H1 (cell line): ENCODE results near the gene ZBTB11. TPM values are rescaled to one million over a fixed set of nuclear protein-coding genes. Genes with fewer than 3 reads are reported as not detected.

Experiments
- CBX5 ChIP-seq: fragments of 300-800, 300-1000 bp; sonication (generic); IDR thresholded peaks from 2 replicates; pipeline ENCODE4 v1.7.1; 2016; ENCODE audit warnings: antibody characterized with exemption, low read length, low read depth
- CHD1 ChIP-seq: IDR thresholded peaks from 2 replicates; pipeline ENCODE4 v1.6.1; 2012; ENCODE audit warnings: low read depth, low read length, improper control_type of control experiment
- EZH2 ChIP-seq: fragments of 200-600 bp; sonication (generic); IDR thresholded peaks from 2 replicates; pipeline ENCODE4 v1.7.1; 2012; ENCODE audit warnings: low read depth, mild to moderate bottlenecking, moderate library complexity, low read length, inconsistent platforms; ENCODE audit not compliant: severe bottlenecking
- JUND ChIP-seq: IDR thresholded peaks from 2 replicates; pipeline ENCODE4 v1.6.1; 2011; ENCODE audit warnings: mild to moderate bottlenecking, improper control_type of control experiment, low read length
- KDM5A ChIP-seq: fragments of 200-600 bp; IDR thresholded peaks from 2 replicates; pipeline ENCODE4 v1.7.1; 2012; ENCODE audit warnings: mild to moderate bottlenecking, low read length, inconsistent platforms, mixed read lengths
- NRF1 ChIP-seq: IDR thresholded peaks from 2 replicates; pipeline ENCODE4 v1.6.1; 2011; ENCODE audit warnings: mild to moderate bottlenecking, low read depth, low read length, improper control_type of control experiment
- SIRT6 ChIP-seq: IDR thresholded peaks from one replicate; pipeline ENCODE4 v1.7.1; 2012; ENCODE audit warnings: low read length, inconsistent platforms
- TAF1 ChIP-seq: IDR thresholded peaks from 2 replicates; pipeline ENCODE4 v1.6.1; 2011; ENCODE audit warnings: mild to moderate bottlenecking, low read depth, low read length
- TEAD4 ChIP-seq: IDR thresholded peaks from 2 replicates; pipeline ENCODE4 v1.6.1; 2012; ENCODE audit warnings: low read depth, low read length, inconsistent platforms, mixed read lengths
- ZNF274 ChIP-seq: IDR thresholded peaks from 2 replicates; pipeline ENCODE4 v1.7.0; 2012; ENCODE audit warnings: low read length, borderline replicate concordance; ENCODE audit errors: extremely low read depth
- polyA plus RNA-seq, 7 experiments: library from polyadenylated mRNA; depleted of rRNA in 3 of 7; stranded (reverse) in 5 of 7; unstranded in 2 of 7; fragments of >200 nt in 5 of 7; fragments of 200-250 nt in 2 of 7; gene quantifications; 1 replicate in 5 of 7; 2 replicates in 1 of 7; 4 replicates in 1 of 7; pipeline versions ENCODE4 v1.2.1 to v1.2.3, GENCODE V29; 2011 to 2013; ENCODE audit warnings: missing spikeins in 2 of 7, mixed read lengths in 2 of 7
- total RNA-seq: library from RNA; stranded (reverse); fragmentation: NEBNext Ultra II Directional; extraction: Animal tissue kit (Norgen Biotek cat#: 25700); gene quantifications from 2 replicates; pipeline ENCODE4 v1.2.1, GENCODE V29; 2021

The ZBTB11 gene
- total and polyA plus RNA-seq, 2 of the 8 experiments (the other 6 are each of a cell fraction or from before 2014, with no cell fraction given): 3.0 to 14.0 TPM

DNA sequence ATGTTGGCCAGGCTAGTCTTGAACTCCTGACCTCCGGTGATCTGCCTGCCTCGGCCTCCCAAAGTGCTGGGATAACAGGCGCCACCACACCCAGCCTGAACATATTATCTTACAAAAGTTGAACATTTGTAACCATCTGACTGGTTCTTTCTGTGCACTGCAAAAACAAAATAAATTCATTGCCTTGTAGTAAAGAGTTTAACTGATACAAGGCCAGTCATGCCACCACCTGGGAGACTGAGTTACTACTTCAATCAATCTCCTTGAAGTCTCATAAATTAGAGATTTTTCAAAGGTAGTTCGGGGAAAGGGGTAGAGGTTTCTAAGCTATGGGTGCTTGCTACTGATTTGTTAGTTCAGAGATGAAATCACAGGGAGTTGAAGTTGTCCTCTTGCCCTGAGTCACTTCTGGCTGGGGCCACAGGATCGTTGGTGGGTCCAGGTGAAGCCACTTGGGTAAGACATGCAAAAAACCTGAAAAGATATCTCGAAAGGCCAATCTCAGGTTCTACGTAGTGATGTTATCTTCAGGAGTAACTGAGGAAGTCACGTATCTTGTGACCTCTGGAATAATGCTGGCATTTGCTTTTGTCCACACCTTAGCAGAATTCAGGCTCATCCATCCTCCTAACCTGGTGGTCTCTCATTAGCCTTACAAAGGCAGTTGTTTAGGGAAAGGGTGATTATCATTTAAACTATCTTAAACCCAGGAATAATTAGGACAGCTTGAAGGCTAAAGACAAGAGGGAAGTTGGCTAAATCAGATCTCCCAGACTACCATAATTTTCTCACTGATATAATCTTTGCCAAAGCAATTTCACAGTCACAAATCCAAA, 33.7 kb downstream of the ZBTB11 start (continued):
- no peak for TF ChIP-seq EZH2
- TF ChIP-seq CHD1: no peak
- TF ChIP-seq KDM5A: no peak
- no peak for TF ChIP-seq JUND
- no peak for TF ChIP-seq CBX5
- TF ChIP-seq SIRT6: no peak
- TF ChIP-seq NRF1: no peak
- no peak for TF ChIP-seq ZNF274
- TF ChIP-seq TAF1: no peak
- TF ChIP-seq TEAD4: no peak
